MCF 10A (cell line): ENCODE data around the gene RHOU. TPM values are rescaled to one million over a fixed set of nuclear protein-coding genes. Genes with fewer than 3 reads are reported as not detected.

Experiments
- BruUV-seq: library from RNA; stranded (reverse); fragments of 400-500 nt; replicated peaks from 2 replicates; lab custom pipeline; 2021; lab: Mats Ljungman, UMichigan
- CTCF ChIA-PET: fragments of 300-600 bp; sonication (Branson Sonifier 250); formaldehyde crosslinking; extraction: SDS; loops from one replicate; lab custom pipeline; 2021; ENCODE audit warnings: antibody characterized with exemption, inconsistent platforms; lab: Yijun Ruan, JAX
- POLR2A ChIA-PET: fragments of 300-600, 350-650 bp; sonication (Branson Sonifier 250); formaldehyde crosslinking; extraction: SDS; loops from one replicate; lab custom pipeline; 2020; ENCODE audit warnings: antibody characterized with exemption, inconsistent platforms; lab: Yijun Ruan, JAX
- DNase-seq: peaks from one replicate; pipeline ENCODE4 v3.0.0-alpha.2; 2018; ENCODE audit not compliant: unreplicated experiment
- H3K27ac Mint-ChIP-seq: one replicate; pipeline ENCODE4 v1.8.0; 2022; ENCODE audit warnings: mild to moderate bottlenecking, low read depth, mixed read lengths; ENCODE audit not compliant: unreplicated experiment
- H3K27me3 Mint-ChIP-seq: one replicate; pipeline ENCODE4 v1.8.0; 2022; ENCODE audit warnings: mixed read lengths; ENCODE audit not compliant: insufficient read depth, unreplicated experiment
- H3K36me3 Mint-ChIP-seq: one replicate; pipeline ENCODE4 v1.8.0; 2022; ENCODE audit warnings: mild to moderate bottlenecking, moderate library complexity, mixed read lengths; ENCODE audit not compliant: insufficient read depth, unreplicated experiment
- H3K4me1 Mint-ChIP-seq: one replicate; pipeline ENCODE4 v1.8.0; 2022; ENCODE audit warnings: mixed read lengths; ENCODE audit not compliant: insufficient read depth, unreplicated experiment
- H3K4me3 Mint-ChIP-seq: one replicate; pipeline ENCODE4 v1.8.0; 2022; ENCODE audit warnings: mild to moderate bottlenecking, moderate library complexity, mixed read lengths; ENCODE audit not compliant: unreplicated experiment
- H3K9me3 Mint-ChIP-seq: one replicate; pipeline ENCODE4 v1.8.0; 2022; ENCODE audit warnings: mixed read lengths; ENCODE audit not compliant: unreplicated experiment
- CTCF ChIP-seq: fragments of 200-600 bp; IDR thresholded peaks from one replicate; pipeline ENCODE4 v1.8.0; 2022; ENCODE audit warnings: antibody characterized with exemption, mild to moderate bottlenecking; ENCODE audit not compliant: unreplicated experiment
- intact Hi-C: fragments of 100-400 bp; cut with micrococcal nuclease; formaldehyde crosslinking; loops from 2 replicates; pipeline ENCODE4 v1.14.1; 2022
- total RNA-seq: library from RNA; stranded (reverse); gene quantifications from 2 replicates; pipeline ENCODE4 v1.2.3, GENCODE V29; 2022

RHOU gene
- total RNA-seq, 1 experiment from 2014 or later = 2.1 TPM

GRCh38 chr1:228733576-228733975 is 1.7 kb upstream of the RHOU start:
- H3K27ac Mint-ChIP-seq = no peak overlapping the region
- H3K36me3 Mint-ChIP-seq = no peaks in the 10 kb centered on the region
- no TSS peak for BruUV-seq
- intact Hi-C loops = loop anchor here (10.0 kb wide), 1 partner anchor 291 kb away; no protein-coding TSS in a partner anchor
- ChIA-PET CTCF (interaction anchor here (0.6 to 7.4 kb wide), 12 partner anchors 20 to 522 kb away, joined by 3 to 95 read pairs (median 5); no protein-coding TSS in a partner anchor), POLR2A (interaction anchor here (1.3 to 3.9 kb wide), 5 partner anchors 9 to 522 kb away, joined by 4 to 32 read pairs (median 7); no protein-coding TSS in a partner anchor)
- DNase-seq = no peak
- TF ChIP-seq CTCF = no peak
- peaks cover 6% of the 10 kb centered on the region for H3K4me1 Mint-ChIP-seq
- no peaks in the 10 kb centered on the region for H3K9me3 Mint-ChIP-seq
- no peak overlapping the region for H3K4me3 Mint-ChIP-seq
- peaks cover 9% of the 10 kb centered on the region for H3K27me3 Mint-ChIP-seq

GRCh38 chr1:228735871-228736586 is 750 bp downstream of the RHOU start:
- peaks cover 9% of the 10 kb centered on the region for H3K27me3 Mint-ChIP-seq
- TF ChIP-seq CTCF = no peak
- POLR2A ChIA-PET = interaction anchor here (0.6 to 3.9 kb wide), 12 partner anchors 9 to 519 kb away, joined by 3 to 32 read pairs (median 3); no protein-coding TSS in a partner anchor
- no peaks in the 10 kb centered on the region for H3K36me3 Mint-ChIP-seq
- no peak for DNase-seq
- BruUV-seq = no TSS peak
- no peaks in the 10 kb centered on the region for H3K9me3 Mint-ChIP-seq
- intact Hi-C loops = loop anchor here (1.0 to 10.0 kb wide), 9 partner anchors 39 to 519 kb away; no protein-coding TSS in a partner anchor
- peaks cover 18% of the 10 kb centered on the region for H3K4me1 Mint-ChIP-seq
- peak overlapping the region; percentile 56 for H3K4me3 Mint-ChIP-seq
- CTCF ChIA-PET = interaction anchor here (0.6 to 7.4 kb wide), 29 partner anchors 9 to 520 kb away, joined by 3 to 95 read pairs (median 4); no protein-coding TSS in a partner anchor
- H3K27ac Mint-ChIP-seq = peak overlapping the region; percentile 8

GRCh38 chr1:228736844-228737445 is 1.7 kb downstream of the RHOU start:
- ChIA-PET POLR2A (interaction anchor here (0.7 to 3.9 kb wide), 6 partner anchors 23 to 493 kb away, joined by 3 to 32 read pairs (median 3); no protein-coding TSS in a partner anchor), CTCF (interaction anchor here (0.6 to 7.4 kb wide), 11 partner anchors 7 to 519 kb away, joined by 3 to 95 read pairs (median 4); no protein-coding TSS in a partner anchor)
- Mint-ChIP-seq H3K9me3 (no peaks in the 10 kb centered on the region), H3K27ac (no peak overlapping the region), H3K4me3 (peak overlapping the region; percentile 56), H3K27me3 (peaks cover 1% of the 10 kb centered on the region), H3K4me1 (peaks cover 18% of the 10 kb centered on the region), H3K36me3 (no peaks in the 10 kb centered on the region)
- no TSS peak for BruUV-seq
- intact Hi-C loops = loop anchor here (5.0 to 10.0 kb wide), 3 partner anchors 165 to 380 kb away; no protein-coding TSS in a partner anchor
- no peak for TF ChIP-seq CTCF
- DNase-seq = no peak
